ENCODE data around the gene TNRC6C.

TNRC6C gene

DNA sequence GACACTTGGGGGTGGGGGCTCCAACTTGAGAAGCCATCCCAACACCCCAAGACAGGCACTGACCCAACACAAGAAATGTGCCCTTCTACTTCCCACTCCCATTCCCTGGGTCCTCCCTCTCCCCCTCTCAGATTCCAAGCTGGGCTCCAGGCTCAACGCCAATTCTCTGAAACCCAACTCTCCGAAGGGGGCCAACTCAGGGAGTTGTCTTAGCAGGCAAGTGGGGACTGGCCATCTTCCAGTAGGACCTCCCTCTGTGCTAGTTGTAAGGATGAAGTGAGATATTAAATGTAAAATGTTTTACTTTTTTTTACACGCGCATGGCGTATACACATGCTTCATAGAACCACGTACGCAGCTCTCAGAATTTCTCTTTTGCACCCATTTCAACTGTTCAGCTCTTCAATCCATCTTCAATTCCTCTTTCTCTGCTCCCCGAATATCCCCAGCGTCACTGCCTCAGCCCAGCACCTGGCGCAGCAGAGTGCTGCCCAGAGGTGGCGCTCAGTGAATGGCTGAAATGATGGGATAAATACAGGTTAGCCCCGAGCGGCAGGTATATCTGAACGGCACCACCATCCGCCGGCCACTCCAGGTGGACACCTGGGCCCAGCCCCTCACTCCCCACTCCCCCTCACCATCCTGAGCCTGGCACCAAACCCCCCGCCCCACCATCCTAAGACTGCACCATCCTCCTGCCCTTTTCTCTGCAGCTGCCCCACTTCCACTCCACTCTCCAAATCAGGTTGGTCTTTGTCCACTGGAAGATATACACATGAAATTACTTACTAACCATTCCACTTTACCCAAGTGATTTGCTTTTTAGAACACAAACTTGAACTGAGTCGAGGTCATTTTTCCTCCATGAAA is 43.9 kb upstream of the TNRC6C start:
- TF ChIP-seq, protein P1, sequence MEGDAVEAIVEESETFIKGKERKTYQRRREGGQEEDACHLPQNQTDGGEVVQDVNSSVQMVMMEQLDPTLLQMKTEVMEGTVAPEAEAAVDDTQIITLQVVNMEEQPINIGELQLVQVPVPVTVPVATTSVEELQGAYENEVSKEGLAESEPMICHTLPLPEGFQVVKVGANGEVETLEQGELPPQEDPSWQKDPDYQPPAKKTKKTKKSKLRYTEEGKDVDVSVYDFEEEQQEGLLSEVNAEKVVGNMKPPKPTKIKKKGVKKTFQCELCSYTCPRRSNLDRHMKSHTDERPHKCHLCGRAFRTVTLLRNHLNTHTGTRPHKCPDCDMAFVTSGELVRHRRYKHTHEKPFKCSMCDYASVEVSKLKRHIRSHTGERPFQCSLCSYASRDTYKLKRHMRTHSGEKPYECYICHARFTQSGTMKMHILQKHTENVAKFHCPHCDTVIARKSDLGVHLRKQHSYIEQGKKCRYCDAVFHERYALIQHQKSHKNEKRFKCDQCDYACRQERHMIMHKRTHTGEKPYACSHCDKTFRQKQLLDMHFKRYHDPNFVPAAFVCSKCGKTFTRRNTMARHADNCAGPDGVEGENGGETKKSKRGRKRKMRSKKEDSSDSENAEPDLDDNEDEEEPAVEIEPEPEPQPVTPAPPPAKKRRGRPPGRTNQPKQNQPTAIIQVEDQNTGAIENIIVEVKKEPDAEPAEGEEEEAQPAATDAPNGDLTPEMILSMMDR (IDR thresholded peaks at IDR 0.05; ENCODE audit: borderline replicate concordance, extremely low read depth, low read length, poor library complexity, severe bottlenecking) = peak; percentile 33
- TF ChIP-seq EZH2 (IDR thresholded peaks at IDR 0.05; ENCODE audit: borderline replicate concordance, low read depth, low read length, severe bottlenecking) = no peak
- no peak overlapping the region for H3K4me3 ChIP-seq (ENCODE audit: low read depth in 1 of 2, low read length in 2 of 2)
- no peaks in the 10 kb centered on the region for H3K4me1 ChIP-seq (ENCODE audit: insufficient read depth, low read length)
- no peaks in the 10 kb centered on the region for H3K79me2 ChIP-seq (ENCODE audit: insufficient read depth, low read length)
- no peaks in the 10 kb centered on the region for H3K9me3 ChIP-seq (ENCODE audit: insufficient read depth, low read length, severe bottlenecking)
- peak; percentile 37; the same call in 2 of the 3 replicates for ATAC-seq (ENCODE audit: insufficient read depth, low read depth)
- DNase-seq = no peak
- H3K4me2 ChIP-seq (ENCODE audit: insufficient read depth, low read length) = no peak overlapping the region
- H3K27me3 ChIP-seq (ENCODE audit: insufficient read depth, low read length, poor library complexity) = no peaks in the 10 kb centered on the region
- H3K36me3 ChIP-seq (ENCODE audit: insufficient read depth, low read length) = no peaks in the 10 kb centered on the region
- H2AFZ ChIP-seq (ENCODE audit: low read depth, low read length) = no peak overlapping the region
- no peaks in the 10 kb centered on the region for H4K20me1 ChIP-seq (ENCODE audit: insufficient read depth, low read length)
- no peak overlapping the region for H3K27ac ChIP-seq (ENCODE audit: low read length)
- H3K9ac ChIP-seq (ENCODE audit: low read depth, low read length) = no peak overlapping the region

DNA sequence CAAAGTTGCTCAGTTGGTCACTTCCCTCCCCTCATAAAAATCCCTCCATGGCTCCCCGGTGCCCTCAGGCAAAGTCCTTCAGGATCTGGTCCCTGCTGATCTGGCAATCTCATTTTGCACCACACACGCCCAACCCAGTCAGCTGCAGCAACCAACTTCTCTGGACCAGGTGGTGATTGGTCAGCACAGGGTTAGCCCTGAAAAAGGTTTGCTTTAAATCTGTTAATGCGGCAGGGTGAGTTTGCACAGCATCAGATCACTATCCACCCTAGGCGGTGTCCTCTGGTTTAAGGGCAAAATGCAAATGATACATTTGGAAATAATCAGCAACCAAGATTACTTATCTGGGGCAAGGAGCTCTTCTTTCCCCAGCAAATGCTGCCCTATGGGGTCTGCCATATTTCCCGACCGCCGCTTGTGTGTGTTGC is 42.9 kb upstream of the TNRC6C start:
- H3K4me1 ChIP-seq (ENCODE audit: insufficient read depth, low read length) = no peaks in the 10 kb centered on the region
- TF ChIP-seq, protein P1 (IDR thresholded peaks at IDR 0.05; ENCODE audit: borderline replicate concordance, extremely low read depth, low read length, poor library complexity, severe bottlenecking) = no peak
- TF ChIP-seq EZH2 (IDR thresholded peaks at IDR 0.05; ENCODE audit: borderline replicate concordance, low read depth, low read length, severe bottlenecking) = no peak
- no peak for ATAC-seq (ENCODE audit: insufficient read depth, low read depth)
- no peaks in the 10 kb centered on the region for H3K9me3 ChIP-seq (ENCODE audit: insufficient read depth, low read length, severe bottlenecking)
- H3K4me3 ChIP-seq (ENCODE audit: low read depth in 1 of 2, low read length in 2 of 2) = no peak overlapping the region
- no peak overlapping the region for H3K4me2 ChIP-seq (ENCODE audit: insufficient read depth, low read length)
- H3K36me3 ChIP-seq (ENCODE audit: insufficient read depth, low read length) = no peaks in the 10 kb centered on the region
- H3K9ac ChIP-seq (ENCODE audit: low read depth, low read length) = no peak overlapping the region
- no peak for DNase-seq
- H3K27ac ChIP-seq (ENCODE audit: low read length) = no peak overlapping the region
- no peaks in the 10 kb centered on the region for H3K79me2 ChIP-seq (ENCODE audit: insufficient read depth, low read length)
- H4K20me1 ChIP-seq (ENCODE audit: insufficient read depth, low read length) = no peaks in the 10 kb centered on the region
- no peaks in the 10 kb centered on the region for H3K27me3 ChIP-seq (ENCODE audit: insufficient read depth, low read length, poor library complexity)
- no peak overlapping the region for H2AFZ ChIP-seq (ENCODE audit: low read depth, low read length)

DNA sequence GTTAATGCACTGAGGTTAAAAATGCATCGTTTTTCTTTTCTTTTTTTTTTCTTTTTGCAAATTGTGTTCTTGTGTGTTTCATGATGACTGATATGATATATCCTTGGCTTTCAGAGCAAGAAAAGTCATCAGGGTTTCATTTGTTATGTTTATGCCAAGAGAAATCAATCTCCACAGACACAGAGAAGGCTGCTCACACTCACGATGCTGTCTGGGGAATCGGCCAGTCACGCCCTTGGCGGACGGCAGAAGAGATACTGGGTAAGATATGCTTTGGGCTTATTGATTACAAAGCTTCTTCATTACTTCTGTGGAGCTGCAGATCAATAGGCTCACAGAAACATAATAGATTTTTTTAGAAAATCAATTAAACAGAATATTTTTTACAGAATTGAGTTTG is 42.2 kb upstream of the TNRC6C start:
- Histone ChIP-seq H3K9ac (ENCODE audit: low read depth, low read length) (no peak overlapping the region), H3K4me2 (ENCODE audit: insufficient read depth, low read length) (no peak overlapping the region), H3K9me3 (ENCODE audit: insufficient read depth, low read length, severe bottlenecking) (no peaks in the 10 kb centered on the region), H3K27ac (ENCODE audit: low read length) (no peak overlapping the region), H4K20me1 (ENCODE audit: insufficient read depth, low read length) (no peaks in the 10 kb centered on the region), H3K4me1 (ENCODE audit: insufficient read depth, low read length) (no peaks in the 10 kb centered on the region), H3K4me3 (ENCODE audit: low read depth in 1 of 2, low read length in 2 of 2) (no peak overlapping the region), H3K27me3 (ENCODE audit: insufficient read depth, low read length, poor library complexity) (no peaks in the 10 kb centered on the region), H2AFZ (ENCODE audit: low read depth, low read length) (no peak overlapping the region), H3K36me3 (ENCODE audit: insufficient read depth, low read length) (no peaks in the 10 kb centered on the region), H3K79me2 (ENCODE audit: insufficient read depth, low read length) (no peaks in the 10 kb centered on the region)
- ATAC-seq (ENCODE audit: insufficient read depth, low read depth) = no peak
- no peak for TF ChIP-seq EZH2 (IDR thresholded peaks at IDR 0.05; ENCODE audit: borderline replicate concordance, low read depth, low read length, severe bottlenecking)
- TF ChIP-seq, protein P1 (IDR thresholded peaks at IDR 0.05; ENCODE audit: borderline replicate concordance, extremely low read depth, low read length, poor library complexity, severe bottlenecking) = no peak
- DNase-seq = no peak
